NCI-H226 (cell line): ENCODE measurements around the gene NFAT5.
A peak's percentile ranks its signal among the peaks of the same experiment; 100 is the strongest.
"Not testable (repeated sequence)": the region's sequence is repeated elsewhere in the genome, so short reads cannot be mapped to it uniquely, and the experiment has no call there.

ENCODE experiments used
- DNase-seq: peaks from one replicate; pipeline ENCODE4 v3.0.0-alpha.2; 2015

The NFAT5 gene

GRCh38 chr16:69555867-69556266 is 9.9 kb upstream of the NFAT5 start:
- no peak for DNase-seq

GRCh38 chr16:69559164-69559563 is 6.6 kb upstream of the NFAT5 start:
- DNase-seq: no peak

- not testable (repeated sequence) for DNase-seq
These were observed 4.4 kb upstream of the NFAT5 start for GRCh38 chr16:69561367-69561766.

GRCh38 chr16:69561901-69562300 is 3.9 kb upstream of the NFAT5 start:
- DNase-seq: no peak

- DNase-seq: no peak
These were observed 3.0 kb upstream of the NFAT5 start for GRCh38 chr16:69562813-69563212.

- peak; percentile 15 for DNase-seq
These were observed 1.9 kb upstream of the NFAT5 start for GRCh38 chr16:69563605-69564580.

GRCh38 chr16:69564845-69565670 is 708 bp upstream of the NFAT5 start:
- DNase-seq: no peak

- peak; percentile 68 for DNase-seq
These were observed 644 bp downstream of the NFAT5 start for GRCh38 chr16:69566240-69566980.

- no peak for DNase-seq
These were observed 1.4 kb downstream of the NFAT5 start for GRCh38 chr16:69566981-69567680.

GRCh38 chr16:69568676-69569075 is 2.9 kb downstream of the NFAT5 start:
- no peak for DNase-seq

GRCh38 chr16:69578771-69579170 is 13.0 kb downstream of the NFAT5 start:
- DNase-seq: not testable (repeated sequence)

- no peak for DNase-seq
These were observed 14.2 kb downstream of the NFAT5 start for GRCh38 chr16:69579783-69580481.

GRCh38 chr16:69581297-69581696 is 15.5 kb downstream of the NFAT5 start:
- no peak for DNase-seq

- not testable (repeated sequence) for DNase-seq
These were observed 18.7 kb downstream of the NFAT5 start for GRCh38 chr16:69584493-69584892.

- DNase-seq: peak; percentile 14
These were observed 23.9 kb downstream of the NFAT5 start for GRCh38 chr16:69589434-69590269.

- DNase-seq: no peak
These were observed 24.8 kb downstream of the NFAT5 start for GRCh38 chr16:69590590-69590989.

GRCh38 chr16:69593751-69594255 is 28.0 kb downstream of the NFAT5 start:
- DNase-seq: no peak

GRCh38 chr16:69595127-69596036 is 29.6 kb downstream of the NFAT5 start:
- peak; percentile 67 for DNase-seq

GRCh38 chr16:69596801-69597200 is 31.0 kb downstream of the NFAT5 start:
- no peak for DNase-seq
